HG02840 (cell line): ENCODE data around the gene S100A5.
"Not testable (repeated sequence)": the region's sequence is repeated elsewhere in the genome, so short reads cannot be mapped to it uniquely, and the experiment has no call there.

ENCODE experiments used
- ATAC-seq: cut with Tn5 transposase; IDR thresholded peaks from one replicate; pipeline ENCODE4 v1.9.1; 2021; ENCODE audit warnings: mild to moderate bottlenecking, moderate library complexity, moderate number of reproducible peaks; ENCODE audit not compliant: unreplicated experiment, low FRiP score

Gene S100A5

DNA sequence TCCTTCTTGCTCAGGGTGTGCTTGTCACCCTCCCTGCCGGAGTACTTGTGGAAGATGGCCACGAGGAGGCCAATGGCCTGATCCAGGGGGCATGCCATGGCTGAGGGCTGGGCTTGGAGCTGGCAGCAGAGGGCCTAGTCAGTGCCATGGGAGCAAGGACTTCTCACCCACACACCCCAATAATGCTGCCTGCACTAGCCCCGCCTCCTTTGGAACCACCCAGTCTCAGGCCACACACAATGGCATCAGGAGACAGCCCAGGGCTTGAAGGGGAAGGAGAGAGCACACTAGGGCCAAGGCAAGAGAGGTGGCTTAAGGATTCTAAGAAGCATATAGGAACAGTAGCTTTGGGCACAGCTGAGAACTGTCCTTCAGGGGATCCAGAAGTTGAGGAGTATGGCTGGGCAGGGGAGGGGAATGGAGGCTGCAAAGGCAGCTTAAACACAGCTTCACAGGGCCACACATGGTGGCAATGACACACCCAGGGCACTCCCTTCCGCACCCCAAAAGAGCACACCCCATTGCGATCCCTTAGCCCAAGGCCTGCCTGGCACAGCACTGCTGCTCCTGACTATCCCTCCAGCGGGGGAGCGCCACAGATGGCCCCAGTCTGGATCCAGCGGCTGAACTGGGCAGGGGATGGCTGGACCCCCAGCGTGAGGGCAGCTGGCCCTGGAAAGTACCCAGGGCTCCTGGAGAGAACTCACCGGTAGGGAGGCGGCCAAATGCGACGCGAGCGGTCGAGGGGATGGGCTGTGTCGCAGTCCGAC lies 5.3 kb downstream of the S100A5 start, which contains the start of gene S100A6:
TSS of gene S100A6 (minus strand) at position 750 of the 770 bp plus-strand sequence. CDS start at position 98, 652 bp downstream.
- ATAC-seq: no peak

GRCh38 chr1:153534925-153535241 lies 5.9 kb downstream of the S100A5 start:
- no peak for ATAC-seq

- no peak for ATAC-seq
These were observed 6.4 kb downstream of the S100A5 start for GRCh38 chr1:153534226-153534924.

GRCh38 chr1:153533689-153534201 lies 7.0 kb downstream of the S100A5 start:
- no peak for ATAC-seq

DNA sequence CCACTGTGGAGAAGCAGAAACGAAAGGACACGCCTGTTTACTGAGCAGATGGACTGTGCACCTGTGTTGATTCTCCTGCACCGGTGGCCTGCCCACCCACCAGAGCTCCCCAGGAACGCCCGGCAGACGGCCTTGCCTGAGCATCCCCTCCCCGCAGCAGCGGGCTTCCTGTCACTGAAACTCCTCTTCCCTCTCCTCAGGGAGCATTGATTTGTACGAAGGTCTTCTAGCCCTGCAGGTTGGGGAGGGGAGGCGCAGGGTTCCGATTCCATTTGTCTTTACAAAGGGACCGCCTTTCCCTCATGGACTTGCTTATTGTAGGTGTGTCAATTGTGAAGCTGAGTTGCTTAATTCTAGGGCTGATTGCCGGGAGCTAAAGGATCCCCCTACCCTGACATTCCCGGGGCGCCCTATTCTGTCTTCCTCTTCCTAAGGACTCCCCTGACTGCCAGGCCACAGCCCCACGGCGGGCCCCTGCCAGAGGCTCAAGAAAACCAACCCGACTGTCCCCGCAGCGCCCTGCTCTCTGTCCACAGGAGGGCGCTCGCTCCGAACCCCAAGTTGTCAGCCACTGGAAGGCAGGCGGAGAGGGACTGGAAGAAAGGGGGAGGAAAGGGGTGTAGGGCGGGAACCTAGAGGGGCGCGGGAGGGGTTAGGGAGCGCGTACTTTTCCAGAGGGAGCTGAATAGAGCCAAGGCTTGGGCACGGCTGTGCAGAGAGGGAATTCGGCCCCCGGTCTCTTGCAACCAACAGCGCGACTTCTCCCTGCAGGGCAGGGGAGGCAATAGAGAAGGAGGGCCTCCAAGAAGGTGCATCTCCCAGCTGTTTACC lies 7.8 kb downstream of the S100A5 start:
- ATAC-seq: no peak

- ATAC-seq: no peak
These were observed 8.6 kb downstream of the S100A5 start for GRCh38 chr1:153532181-153532580.

- no peak for ATAC-seq
These were observed 9.1 kb downstream of the S100A5 start for GRCh38 chr1:153531638-153532037.

- ATAC-seq: no peak
These were observed 13.1 kb downstream of the S100A5 start for GRCh38 chr1:153527683-153528040.

DNA sequence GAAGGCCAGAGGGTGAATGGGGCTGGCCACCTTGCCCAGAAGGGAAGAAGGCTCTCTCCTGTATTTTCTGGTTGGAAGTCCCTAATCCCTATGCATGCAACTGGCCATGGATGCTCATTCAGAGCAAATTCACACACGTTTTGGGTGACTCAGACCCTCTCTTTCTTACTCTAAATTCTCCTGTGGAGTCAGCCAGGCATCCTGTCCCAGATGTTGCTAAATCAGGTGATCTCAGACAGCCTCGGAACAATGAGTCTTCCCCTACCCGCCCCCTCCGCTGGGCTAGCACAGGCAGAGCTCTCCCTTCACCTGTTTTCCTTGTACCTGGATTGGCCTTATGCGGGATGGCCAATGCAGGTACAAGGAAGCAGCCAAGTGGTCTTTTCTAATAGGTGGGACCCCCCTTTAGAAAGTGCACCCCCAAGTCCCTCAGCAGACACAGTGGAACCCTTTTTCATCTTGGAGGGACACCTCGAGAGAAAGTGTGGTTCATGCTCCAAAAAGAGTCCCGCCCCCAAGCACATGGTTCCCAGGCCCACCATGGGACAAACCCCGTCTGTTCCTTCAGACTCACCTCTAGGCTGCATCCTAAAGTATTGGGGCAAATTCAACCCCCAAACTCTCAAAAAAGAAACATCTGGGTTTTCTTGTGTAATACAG lies 13.6 kb downstream of the S100A5 start:
- ATAC-seq: no peak

DNA sequence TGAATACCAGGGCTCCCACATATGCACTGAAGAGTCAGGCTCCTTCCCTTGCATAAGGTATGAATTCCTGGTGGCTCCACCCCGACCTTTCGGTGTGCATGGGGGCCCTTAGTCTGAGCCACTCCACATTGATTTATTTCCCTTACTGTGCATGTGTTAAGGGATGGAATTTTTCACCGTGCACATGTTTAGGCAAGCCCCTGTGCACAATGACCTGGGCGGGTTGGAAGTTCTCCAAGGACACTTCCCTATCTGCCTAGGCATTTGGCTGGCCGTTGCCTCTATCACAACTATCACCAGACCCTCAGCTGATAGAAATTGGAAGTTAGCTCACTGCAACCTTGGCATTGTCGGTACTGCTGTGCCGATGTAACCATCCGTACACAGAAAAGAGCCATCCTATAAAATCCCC lies 14.6 kb downstream of the S100A5 start:
- ATAC-seq: no peak

DNA sequence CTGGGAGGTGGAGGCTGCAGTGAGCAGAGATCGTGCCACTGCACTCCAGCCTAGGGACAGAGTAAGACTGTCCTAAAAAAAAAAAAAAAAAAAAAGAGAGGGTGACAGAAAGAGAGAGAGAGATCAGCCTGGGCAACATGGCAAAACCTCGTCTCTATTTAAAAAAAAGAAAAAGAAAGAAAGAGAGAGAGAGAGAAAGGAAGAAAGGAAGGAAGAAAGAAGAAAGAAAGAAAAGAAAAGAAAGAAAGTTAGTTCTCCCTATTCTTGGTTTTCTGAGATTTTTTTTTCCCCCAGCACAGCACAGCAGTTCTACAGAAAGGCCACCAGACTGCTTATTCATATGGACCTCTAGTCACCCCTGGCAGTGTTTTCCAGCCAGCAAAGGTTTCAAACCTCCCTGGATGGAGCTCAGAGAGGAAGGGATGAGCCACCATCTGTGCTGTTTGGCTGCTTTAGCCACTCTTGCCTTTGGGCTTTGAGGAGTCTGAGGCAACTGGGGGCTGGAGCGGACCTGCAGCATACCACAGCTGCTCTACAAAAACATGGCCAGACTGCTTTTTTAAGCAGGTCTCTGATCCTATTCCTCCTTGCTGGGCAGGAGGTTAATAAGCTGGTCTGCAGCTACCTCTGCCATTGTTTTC lies 15.5 kb downstream of the S100A5 start:
- no peak for ATAC-seq

DNA sequence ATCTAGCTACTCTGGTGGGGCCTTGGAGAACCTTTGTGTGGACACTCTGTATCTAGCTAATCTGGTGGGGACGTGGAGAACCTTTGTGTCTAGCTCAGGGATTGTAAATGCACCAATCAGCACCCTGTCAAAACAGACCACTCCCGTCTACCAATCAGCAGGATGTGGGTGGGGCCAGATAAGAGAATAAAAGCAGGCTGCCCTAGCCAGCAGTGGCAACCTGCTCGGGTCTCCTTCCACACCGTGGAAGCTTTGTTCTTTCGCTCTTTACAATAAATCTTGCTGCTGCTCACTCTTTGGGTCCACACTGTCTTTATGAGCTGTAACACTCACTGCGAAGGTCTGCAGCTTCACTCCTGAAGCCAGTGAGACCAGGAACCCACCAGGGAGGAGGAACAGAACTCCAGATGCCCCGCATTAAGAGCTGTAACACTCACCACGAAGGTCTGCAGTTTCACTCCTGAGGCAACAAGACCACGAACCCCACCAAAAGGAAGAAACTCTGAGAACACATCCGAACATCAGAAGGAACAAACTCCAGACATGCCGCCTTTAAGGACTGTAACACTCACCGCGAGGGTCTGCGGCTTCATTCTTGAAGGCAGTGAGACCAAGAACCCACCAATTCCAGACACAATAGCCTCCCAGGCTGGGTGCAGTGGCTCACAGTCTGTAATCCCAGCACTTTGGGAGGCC lies 18.2 kb downstream of the S100A5 start:
- ATAC-seq: not testable (repeated sequence)

DNA sequence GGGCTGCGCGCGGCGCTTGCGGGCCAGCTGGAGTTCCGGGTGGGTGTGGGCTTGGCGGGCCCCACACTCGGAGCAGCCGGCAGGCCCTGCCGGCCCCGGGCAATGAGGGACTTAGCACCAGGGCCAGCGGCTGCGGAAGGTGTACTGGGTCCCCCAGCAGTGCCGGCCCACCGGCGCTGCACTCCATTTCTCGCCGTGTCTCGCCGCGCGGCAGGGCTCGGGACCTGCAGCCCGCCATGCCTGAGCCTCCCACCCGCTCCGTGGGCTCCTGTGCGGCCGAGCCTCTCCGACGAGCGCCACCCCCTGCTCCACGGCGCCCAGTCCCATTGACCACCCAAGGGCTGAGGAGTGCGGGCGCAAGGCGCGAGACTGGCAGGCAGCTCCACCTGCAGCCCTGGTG lies 18.9 kb downstream of the S100A5 start:
- ATAC-seq: not testable (repeated sequence)

DNA sequence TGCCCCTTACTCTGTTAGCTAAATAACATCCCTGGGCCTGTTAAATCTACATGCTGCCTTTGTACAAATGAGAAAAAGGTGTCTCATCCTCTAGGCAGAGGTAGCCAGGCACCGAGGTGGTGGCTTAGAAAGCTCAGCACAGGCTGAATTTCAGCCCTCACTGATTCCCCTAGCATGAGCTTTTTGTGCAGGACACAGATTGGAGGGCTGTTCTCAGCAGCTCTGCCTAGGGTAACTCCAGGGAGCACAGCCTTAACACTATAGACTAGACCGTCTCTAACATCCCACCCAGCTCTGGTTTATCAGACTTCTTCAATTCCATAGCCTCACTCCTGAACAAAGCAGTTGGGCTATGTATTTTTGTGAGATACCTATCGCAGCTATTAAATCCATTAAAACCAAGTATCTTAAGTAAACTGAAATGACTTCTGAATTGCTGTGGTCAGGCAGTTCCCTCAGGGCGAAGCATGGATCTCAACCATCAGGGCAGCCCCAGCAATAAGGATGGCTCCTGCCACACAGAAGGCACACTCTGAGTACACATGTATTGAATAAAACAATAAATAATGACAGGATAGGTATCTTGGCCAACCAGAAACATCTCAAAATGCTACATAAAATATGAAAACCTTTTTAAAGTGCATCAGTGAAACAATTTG lies 19.8 kb downstream of the S100A5 start:
- ATAC-seq: no peak

GRCh38 chr1:153520137-153520691 lies 20.5 kb downstream of the S100A5 start:
- not testable (repeated sequence) for ATAC-seq

DNA sequence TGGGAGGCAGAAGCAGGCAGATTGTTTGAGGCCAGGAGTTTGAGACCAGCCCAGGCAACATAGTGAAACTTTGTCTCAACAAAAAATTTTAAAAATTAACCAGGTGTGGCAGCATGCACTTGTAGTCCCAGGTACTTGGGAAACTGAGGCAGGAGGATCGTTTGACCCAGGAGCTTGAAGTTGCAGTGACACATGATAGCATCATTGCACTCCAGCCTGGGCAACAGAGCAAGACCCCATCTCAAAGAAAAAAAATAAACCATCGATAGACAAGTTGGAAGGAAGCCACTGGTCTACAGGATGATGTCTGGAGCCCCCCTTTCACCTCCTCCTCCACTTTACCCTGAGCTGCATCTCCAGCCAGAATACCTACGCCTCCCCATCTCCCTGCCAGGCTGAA lies 21.5 kb downstream of the S100A5 start:
- no peak for ATAC-seq

DNA sequence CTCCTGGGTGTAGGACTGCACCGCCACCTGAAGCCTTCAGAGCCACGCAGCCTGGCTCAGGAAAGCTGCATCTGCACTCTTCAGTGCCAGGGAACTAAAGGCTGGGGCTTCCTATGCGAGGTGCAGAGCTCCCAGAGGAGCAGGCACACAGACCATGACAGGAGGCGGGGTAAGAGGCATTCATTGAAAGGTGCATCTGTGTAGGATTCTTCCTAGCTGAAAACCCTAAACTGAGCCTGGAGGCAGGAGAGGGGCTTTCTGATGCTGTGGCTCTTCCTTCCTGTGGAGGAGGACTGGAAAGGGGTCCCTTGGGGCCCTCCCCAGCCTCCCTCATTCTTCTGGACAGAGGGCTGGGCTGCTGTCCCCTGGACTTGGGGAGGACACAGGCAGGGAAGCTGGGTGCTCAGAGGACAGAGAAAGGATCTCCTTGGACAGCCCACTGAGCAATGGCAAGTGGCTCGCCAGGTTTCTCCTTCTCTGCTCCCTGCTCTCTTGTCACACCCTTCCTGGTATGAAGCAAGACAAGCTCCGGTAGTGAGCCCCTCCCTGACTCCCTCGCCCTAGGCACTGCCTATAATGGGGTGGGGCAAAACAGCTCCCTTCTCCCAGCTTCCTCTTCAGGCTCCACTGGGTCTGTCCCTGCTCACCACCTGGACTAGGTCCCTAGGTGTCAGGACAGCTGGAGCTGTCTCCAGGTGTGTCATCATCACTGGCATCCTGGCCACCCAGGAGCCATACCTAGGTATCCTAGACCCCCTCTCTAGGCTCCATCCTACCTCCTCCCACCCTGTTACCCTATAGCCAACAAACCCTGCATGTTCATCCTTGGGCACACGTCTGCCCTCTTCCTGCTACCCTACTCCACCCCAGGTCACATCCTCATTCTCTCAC lies 25.0 kb downstream of the S100A5 start:
- ATAC-seq: no peak

- no peak for ATAC-seq
These were observed 27.1 kb downstream of the S100A5 start for GRCh38 chr1:153513666-153514065.
